A549 (cell line): Measurements from ENCODE around the gene ABL1. TPM values are rescaled to one million over a fixed set of nuclear protein-coding genes. Genes with fewer than 3 reads are reported as not detected.

Source experiments
- ATAC-seq, 2 experiments: fragments of 200-7000 bp in 1 of 2; fragments of >200 bp in 1 of 2; cut with Nextera tagmentation in 1 of 2; cut with Tn5 transposase in 1 of 2; 3 replicates each; pipeline versions ENCODE4 v1.8.0 to v1.9.1; 2018 to 2020; ENCODE audit warnings: mild to moderate bottlenecking in 1 of 2, moderate library complexity in 1 of 2
- CTCF ChIA-PET: fragments of 300-600 bp; sonication (Branson Sonifier 250); formaldehyde crosslinking; extraction: SDS; loops from one replicate; lab custom pipeline; 2021; ENCODE audit warnings: antibody characterized with exemption, inconsistent platforms; lab: Yijun Ruan, JAX
- POLR2A ChIA-PET: fragments of 350-600 bp; formaldehyde crosslinking; extraction: SDS; loops from one replicate; lab custom pipeline; 2021; ENCODE audit warnings: antibody characterized with exemption, inconsistent platforms; lab: Yijun Ruan, JAX
- DNase-seq, 2 experiments: peaks; one replicate each; pipeline versions ENCODE4 v3.0.0 to v3.0.0-alpha.2; 2011 to 2016; ENCODE audit warnings: low read depth in 1 of 2, low spot score in 1 of 2
- FAIRE-seq: peaks from 2 replicates; lab custom pipeline; 2011; peaks lifted over from hg19 to GRCh38; lab: Jason Lieb, UNC
- H3K27ac ChIP-seq, 2 experiments: fragments of >200 bp; sonication (Bioruptor Twin); formaldehyde crosslinking; 3 replicates each; pipeline ENCODE4 v1.5.1; 2016 to 2017
- H3K4me1 ChIP-seq: fragments of >200 bp; sonication (Bioruptor Twin); formaldehyde crosslinking; 3 replicates; pipeline ENCODE4 v1.6.1; 2016
- H3K4me2 ChIP-seq: fragments of >200 bp; sonication (Bioruptor Twin); formaldehyde crosslinking; 3 replicates; pipeline ENCODE4 v1.6.1; 2016
- H3K4me3 ChIP-seq: fragments of >200 bp; sonication (Bioruptor Twin); formaldehyde crosslinking; 3 replicates; pipeline ENCODE4 v1.5.1; 2016
- H3K9me3 ChIP-seq: fragments of >200 bp; sonication (Bioruptor Twin); formaldehyde crosslinking; 3 replicates; pipeline ENCODE4 v1.6.1; 2016
- BHLHE40 ChIP-seq: IDR thresholded peaks from 2 replicates; pipeline ENCODE4 v1.6.1; 2012; ENCODE audit warnings: low read depth, low read length, inconsistent platforms
- CBX2 ChIP-seq: fragments of 200-600 bp; sonication (generic); IDR thresholded peaks from 2 replicates; pipeline ENCODE4 v1.6.1; 2016; ENCODE audit warnings: low read depth, mild to moderate bottlenecking, borderline replicate concordance
- CHD2 ChIP-seq: fragments of 150-350 bp; IDR thresholded peaks from 2 replicates; pipeline ENCODE4 v1.6.1; 2014; ENCODE audit warnings: low read length; ENCODE audit not compliant: partially characterized antibody
- EHF ChIP-seq: fragments of 250-450 bp; sonication (Bioruptor Pico); IDR thresholded peaks from 2 replicates; pipeline ENCODE4 v1.5.0; 2020; ENCODE audit warnings: mild to moderate bottlenecking
- EHMT2 ChIP-seq: fragments of 200-600 bp; sonication (generic); IDR thresholded peaks from 2 replicates; pipeline ENCODE4 v1.6.1; 2016; ENCODE audit warnings: antibody characterized with exemption, low read depth, mild to moderate bottlenecking, moderate library complexity
- FOSB ChIP-seq: fragments of 250-450 bp; sonication (Bioruptor Pico); IDR thresholded peaks from 2 replicates; pipeline ENCODE4 v1.5.0; 2020; ENCODE audit warnings: mild to moderate bottlenecking, moderate library complexity
- FOXS1 ChIP-seq: fragments of 250-450 bp; sonication (Bioruptor Pico); IDR thresholded peaks from 2 replicates; pipeline ENCODE4 v1.5.0; 2020; ENCODE audit warnings: mild to moderate bottlenecking, moderate library complexity
- HEYL ChIP-seq: fragments of 250-450 bp; sonication (Bioruptor Pico); IDR thresholded peaks from 2 replicates; pipeline ENCODE4 v1.8.0; 2021; ENCODE audit warnings: mild to moderate bottlenecking, moderate library complexity
- HOXB13 ChIP-seq: fragments of 250-450 bp; sonication (Bioruptor Pico); IDR thresholded peaks from 2 replicates; pipeline ENCODE4 v1.5.0; 2020; ENCODE audit warnings: low read depth, mild to moderate bottlenecking, moderate library complexity
- HOXB5 ChIP-seq: fragments of 250-450 bp; sonication (Bioruptor Pico); IDR thresholded peaks from 2 replicates; pipeline ENCODE4 v1.5.0; 2020; ENCODE audit warnings: mild to moderate bottlenecking, moderate library complexity
- KDM1A ChIP-seq: fragments of 200-600 bp; sonication (generic); IDR thresholded peaks from 2 replicates; pipeline ENCODE4 v1.6.1; 2016; ENCODE audit warnings: low read depth, mild to moderate bottlenecking
- MYC ChIP-seq: IDR thresholded peaks from 2 replicates; pipeline ENCODE4 v1.6.1; 2012; ENCODE audit warnings: mild to moderate bottlenecking, inconsistent platforms, low read length, improper control_type of control experiment, borderline replicate concordance
- NPAS2 ChIP-seq: fragments of 250-450 bp; sonication (Bioruptor Pico); IDR thresholded peaks from 2 replicates; pipeline ENCODE4 v1.8.0; 2022; ENCODE audit warnings: mild to moderate bottlenecking, moderate library complexity, borderline replicate concordance
- NR3C1 ChIP-seq: fragments of >200 bp; sonication (Bioruptor Twin); formaldehyde crosslinking; IDR thresholded peaks from 3 replicates; pipeline ENCODE4 v1.6.1; 2017
- PHF8 ChIP-seq: fragments of 200-600 bp; sonication (generic); IDR thresholded peaks from 2 replicates; pipeline ENCODE4 v1.6.1; 2016; ENCODE audit warnings: low read depth, mild to moderate bottlenecking, antibody characterized with exemption, moderate library complexity, borderline replicate concordance
- POLR2A ChIP-seq: IDR thresholded peaks from 2 replicates; pipeline ENCODE4 v1.6.1; 2012; ENCODE audit warnings: mild to moderate bottlenecking, low read length
- POLR2AphosphoS2 ChIP-seq: conservative IDR thresholded peaks from 2 replicates; pipeline ENCODE4 v1.6.1; 2012; ENCODE audit warnings: low read length, improper control_type of control experiment, inconsistent platforms
- RCOR1 ChIP-seq: fragments of 150-350 bp; IDR thresholded peaks from 2 replicates; pipeline ENCODE4 v1.6.1; 2014; ENCODE audit warnings: antibody characterized with exemption, low read length, low read depth
- SMC3 ChIP-seq: fragments of >200 bp; sonication (Bioruptor Twin); formaldehyde crosslinking; IDR thresholded peaks from 3 replicates; pipeline ENCODE4 v1.6.1; 2018; ENCODE audit warnings: inconsistent platforms
- TP53 ChIP-seq: fragments of 250-450 bp; sonication (Bioruptor Pico); IDR thresholded peaks from 2 replicates; pipeline ENCODE4 v1.5.0; 2021; ENCODE audit warnings: mild to moderate bottlenecking, moderate library complexity
- ZC3H11A ChIP-seq: fragments of 450-650 bp; IDR thresholded peaks from 2 replicates; pipeline ENCODE4 v1.6.1; 2014; ENCODE audit warnings: antibody characterized with exemption, mild to moderate bottlenecking
- ZFP36 ChIP-seq: fragments of 450-650 bp; IDR thresholded peaks from 2 replicates; pipeline ENCODE4 v1.6.1; 2014; ENCODE audit warnings: borderline replicate concordance; ENCODE audit not compliant: partially characterized antibody
- ZSCAN20 ChIP-seq: fragments of 250-450 bp; sonication (Bioruptor Pico); IDR thresholded peaks from 2 replicates; pipeline ENCODE4 v1.8.0; 2022; ENCODE audit warnings: mild to moderate bottlenecking, moderate library complexity
- WGBS: methylation state at CpG from one replicate; pipeline ENCODE4 v1.1.6; 2017; ENCODE audit errors: missing lambda C conversion rate; 5-methylcytosine and 5-hydroxymethylcytosine counted together
- polyA plus RNA-seq, 4 experiments: library from polyadenylated mRNA; depleted of rRNA in 3 of 4; stranded (reverse); fragments of >200 nt; fragmentation: RNase III in 1 of 4; extraction: RNeasy Plus Mini Kit Qiagen cat#74134 plus additional on column Dnase treatment in 1 of 4; gene quantifications; 2 replicates in 3 of 4; 3 replicates in 1 of 4; pipeline ENCODE4 v1.2.3, GENCODE V29; 2011 to 2017
- TF ChIP-seq, protein P1 (sequence below): IDR thresholded peaks from 2 replicates; pipeline ENCODE4 v1.6.1; 2012
- TF ChIP-seq, protein P2 (sequence below): fragments of 200-600 bp; sonication (generic); IDR thresholded peaks from 2 replicates; pipeline ENCODE4 v1.6.1; 2016; ENCODE audit warnings: antibody characterized with exemption, mild to moderate bottlenecking, moderate library complexity

ABL1 gene
- polyA plus RNA-seq, 2 of the 4 experiments (the other 2 are of a cell fraction) = 26.5 to 32.4 TPM

DNA sequence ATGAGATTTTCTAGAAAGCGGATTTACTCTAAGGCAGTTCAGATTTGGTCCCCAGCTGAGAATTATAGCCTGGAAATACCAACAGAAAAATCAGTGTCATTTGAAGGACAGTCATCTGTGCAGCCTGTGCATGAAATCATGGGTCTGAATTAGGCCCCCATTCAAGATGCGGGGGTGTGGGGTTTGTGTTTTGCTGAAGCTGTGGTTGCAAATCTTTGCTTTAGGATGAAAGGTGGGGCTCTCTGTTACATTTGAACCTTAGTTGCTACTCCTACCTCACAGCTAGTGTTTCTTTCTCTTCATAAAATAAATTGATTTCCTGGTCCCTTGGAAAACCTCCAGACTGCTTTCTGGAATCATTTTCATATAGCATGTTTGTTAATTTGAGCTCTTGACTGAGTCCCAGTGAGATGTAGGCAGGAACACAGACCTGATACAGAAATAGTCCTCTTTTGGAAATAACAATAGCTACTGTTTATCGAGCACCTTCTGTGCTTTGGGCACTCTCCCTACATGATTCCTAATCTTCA, 4.8 kb upstream of the ABL1 start:
- POLR2A ChIA-PET = no interaction called here
- no peak for FAIRE-seq
- TF ChIP-seq PHF8 (no peak), FOSB (CRISPR knock-in tag) (no peak), NR3C1 (no peak), EHMT2 (no peak), RCOR1 (no peak), MYC (no peak), SMC3 (no peak)
- TF ChIP-seq, all 56 proteins: peak for 0
- 0 out of 3 replicates have a peak, but pooled peaks cover 8% of the 10 kb centered on the region for H3K9me3 ChIP-seq
- no peak overlapping the region for H3K4me3 ChIP-seq
- no peak overlapping the region for H3K27ac ChIP-seq
- ATAC-seq (no peak), DNase-seq (no peak)
- CTCF ChIA-PET = interaction anchor here (0.8 to 28.2 kb wide), 6 partner anchors 11 to 63 kb away, joined by 3 to 397 read pairs (median 3); no protein-coding TSS in a partner anchor
- 92% methylated on average over 3 of the region's 3 CpGs for WGBS
- no peak overlapping the region for H3K4me2 ChIP-seq
- peaks cover 25% of the 10 kb centered on the region for H3K4me1 ChIP-seq

DNA sequence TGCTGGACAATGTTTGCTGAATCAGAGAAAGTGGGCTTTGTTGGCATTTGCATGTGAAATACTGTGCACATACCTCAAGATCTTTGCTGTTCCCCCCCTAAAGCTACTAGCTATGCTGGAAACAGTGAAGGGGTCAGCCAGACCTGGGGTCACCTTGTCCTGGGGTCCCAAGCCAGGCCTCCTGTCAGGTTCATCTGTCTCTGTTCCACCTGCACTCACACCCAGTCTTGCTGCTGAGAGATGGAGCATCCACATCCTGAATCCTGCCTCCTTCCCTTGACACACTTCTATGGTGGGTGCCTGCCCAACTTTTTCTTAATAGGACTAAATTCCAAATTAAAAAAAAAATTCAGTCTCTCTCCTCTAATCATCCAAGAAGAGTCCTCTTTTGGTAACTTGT, 4.0 kb upstream of the ABL1 start:
- POLR2A ChIA-PET = no interaction called here
- Histone ChIP-seq H3K9me3 (0 out of 3 replicates have a peak, but pooled peaks cover 8% of the 10 kb centered on the region), H3K4me1 (peaks cover 17% of the 10 kb centered on the region), H3K4me2 (no peak overlapping the region)
- FAIRE-seq = no peak
- no peak for TF ChIP-seq BHLHE40
- TF ChIP-seq, all 56 proteins: peak for 0
- H3K27ac ChIP-seq = no peak overlapping the region
- CTCF ChIA-PET = interaction anchor here (0.8 to 28.2 kb wide), 9 partner anchors 15 to 130 kb away, joined by 3 to 397 read pairs (median 3); no protein-coding TSS in a partner anchor
- DNase-seq (no peak), ATAC-seq (no peak)
- H3K4me3 ChIP-seq = no peak overlapping the region

DNA sequence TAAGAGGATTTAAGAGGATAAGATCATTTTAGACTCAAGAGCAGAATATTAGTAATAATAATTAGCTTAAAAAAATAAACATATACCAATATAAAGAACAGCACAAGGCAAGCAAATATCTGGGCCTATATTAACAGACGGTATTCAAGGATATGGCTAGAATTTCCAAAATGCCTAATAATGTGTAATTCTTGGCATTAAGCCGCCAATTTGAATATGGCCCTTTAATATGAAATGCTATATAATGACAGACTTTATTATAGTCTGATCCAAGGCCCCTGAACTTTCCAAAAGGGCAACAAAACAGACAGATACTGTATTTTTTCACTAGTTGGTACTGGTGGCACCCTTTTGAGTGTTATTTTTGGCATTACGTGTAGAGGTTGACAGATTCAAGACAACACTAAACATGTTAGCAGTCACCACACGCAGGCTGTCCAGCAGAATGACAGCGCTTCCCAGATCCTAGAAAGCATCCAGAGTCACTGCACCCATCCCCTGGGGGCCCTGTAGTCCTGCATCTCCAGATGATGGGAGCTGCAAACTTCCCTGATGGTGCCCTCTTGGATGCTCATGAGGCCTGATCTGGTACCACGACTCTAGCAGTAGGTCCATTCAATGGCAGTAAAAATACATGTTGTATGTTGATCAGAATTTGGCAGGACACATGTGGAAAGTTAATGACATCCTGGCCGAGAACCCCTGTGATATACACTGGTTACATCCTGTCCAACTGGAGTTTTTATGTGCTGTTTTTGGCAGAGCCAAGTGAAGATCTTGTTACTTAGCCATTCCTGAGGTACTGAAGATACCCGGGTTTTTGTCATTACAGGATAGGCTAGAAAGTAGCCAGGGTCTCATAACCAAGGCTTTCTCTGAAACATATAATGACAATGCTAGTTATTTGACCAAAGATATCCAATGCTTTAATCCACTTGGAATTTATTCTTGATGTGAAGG, 1.7 kb upstream of the ABL1 start:
- ChIA-PET CTCF (interaction anchor here (1.0 to 28.2 kb wide), 6 partner anchors 13 to 132 kb away, joined by 3 to 397 read pairs (median 5); no protein-coding TSS in a partner anchor), POLR2A (interaction anchor here (1.1 to 2.0 kb wide), 2 partner anchors 8 to 62 kb away, joined by 3 to 4 read pairs; no protein-coding TSS in a partner anchor)
- no peak for FAIRE-seq
- no peak for ATAC-seq
- DNase-seq = no peak
- Histone ChIP-seq H3K4me1 (peaks cover 30% of the 10 kb centered on the region), H3K9me3 (0 out of 3 replicates have a peak, but pooled peaks cover 6% of the 10 kb centered on the region), H3K4me3 (no peak overlapping the region), H3K27ac (peak overlapping the region in 1 of 2 experiments; percentile 98; a peak in 3 of 6 replicates), H3K4me2 (peak overlapping the region; percentile 93; the same call in 2 of the 3 replicates)
- no peak for TF ChIP-seq ZSCAN20 (CRISPR knock-in tag)
- TF ChIP-seq ZC3H11A = no peak
- no peak for TF ChIP-seq FOXS1
- no peak for TF ChIP-seq CBX2
- TF ChIP-seq HOXB13 (CRISPR knock-in tag) = no peak
- TF ChIP-seq, protein P1, sequence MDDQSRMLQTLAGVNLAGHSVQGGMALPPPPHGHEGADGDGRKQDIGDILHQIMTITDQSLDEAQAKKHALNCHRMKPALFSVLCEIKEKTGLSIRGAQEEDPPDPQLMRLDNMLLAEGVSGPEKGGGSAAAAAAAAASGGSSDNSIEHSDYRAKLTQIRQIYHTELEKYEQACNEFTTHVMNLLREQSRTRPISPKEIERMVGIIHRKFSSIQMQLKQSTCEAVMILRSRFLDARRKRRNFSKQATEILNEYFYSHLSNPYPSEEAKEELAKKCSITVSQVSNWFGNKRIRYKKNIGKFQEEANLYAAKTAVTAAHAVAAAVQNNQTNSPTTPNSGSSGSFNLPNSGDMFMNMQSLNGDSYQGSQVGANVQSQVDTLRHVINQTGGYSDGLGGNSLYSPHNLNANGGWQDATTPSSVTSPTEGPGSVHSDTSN = no peak
- TF ChIP-seq HEYL = no peak
- no peak for TF ChIP-seq POLR2A
- TF ChIP-seq CHD2 = no peak
- no peak for TF ChIP-seq NPAS2 (CRISPR knock-in tag)
- no peak for TF ChIP-seq EHF (CRISPR knock-in tag)
- no peak for TF ChIP-seq KDM1A
- no peak for TF ChIP-seq PHF8
- no peak for TF ChIP-seq HOXB5
- no peak for TF ChIP-seq POLR2AphosphoS2
- no peak for TF ChIP-seq ZFP36
- TF ChIP-seq TP53 = no peak
- TF ChIP-seq, protein P2, sequence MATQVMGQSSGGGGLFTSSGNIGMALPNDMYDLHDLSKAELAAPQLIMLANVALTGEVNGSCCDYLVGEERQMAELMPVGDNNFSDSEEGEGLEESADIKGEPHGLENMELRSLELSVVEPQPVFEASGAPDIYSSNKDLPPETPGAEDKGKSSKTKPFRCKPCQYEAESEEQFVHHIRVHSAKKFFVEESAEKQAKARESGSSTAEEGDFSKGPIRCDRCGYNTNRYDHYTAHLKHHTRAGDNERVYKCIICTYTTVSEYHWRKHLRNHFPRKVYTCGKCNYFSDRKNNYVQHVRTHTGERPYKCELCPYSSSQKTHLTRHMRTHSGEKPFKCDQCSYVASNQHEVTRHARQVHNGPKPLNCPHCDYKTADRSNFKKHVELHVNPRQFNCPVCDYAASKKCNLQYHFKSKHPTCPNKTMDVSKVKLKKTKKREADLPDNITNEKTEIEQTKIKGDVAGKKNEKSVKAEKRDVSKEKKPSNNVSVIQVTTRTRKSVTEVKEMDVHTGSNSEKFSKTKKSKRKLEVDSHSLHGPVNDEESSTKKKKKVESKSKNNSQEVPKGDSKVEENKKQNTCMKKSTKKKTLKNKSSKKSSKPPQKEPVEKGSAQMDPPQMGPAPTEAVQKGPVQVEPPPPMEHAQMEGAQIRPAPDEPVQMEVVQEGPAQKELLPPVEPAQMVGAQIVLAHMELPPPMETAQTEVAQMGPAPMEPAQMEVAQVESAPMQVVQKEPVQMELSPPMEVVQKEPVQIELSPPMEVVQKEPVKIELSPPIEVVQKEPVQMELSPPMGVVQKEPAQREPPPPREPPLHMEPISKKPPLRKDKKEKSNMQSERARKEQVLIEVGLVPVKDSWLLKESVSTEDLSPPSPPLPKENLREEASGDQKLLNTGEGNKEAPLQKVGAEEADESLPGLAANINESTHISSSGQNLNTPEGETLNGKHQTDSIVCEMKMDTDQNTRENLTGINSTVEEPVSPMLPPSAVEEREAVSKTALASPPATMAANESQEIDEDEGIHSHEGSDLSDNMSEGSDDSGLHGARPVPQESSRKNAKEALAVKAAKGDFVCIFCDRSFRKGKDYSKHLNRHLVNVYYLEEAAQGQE = no peak
- no peak for TF ChIP-seq FOSB (CRISPR knock-in tag)
- WGBS = 90% methylated on average over 8 of the region's 8 CpGs
